GM18499 (cell line): ENCODE data around the gene DNAI4.

Experiments
- ATAC-seq: cut with Tn5 transposase; IDR thresholded peaks from one replicate; pipeline ENCODE4 v1.9.1; 2021; ENCODE audit warnings: moderate number of reproducible peaks; ENCODE audit not compliant: insufficient read depth, unreplicated experiment

Gene DNAI4

GRCh38 chr1:66773227-66773626 lies 151.4 kb downstream of the DNAI4 start:
- no peak for ATAC-seq

- ATAC-seq = no peak
Observed at GRCh38 chr1:66770694-66771093, 154.0 kb downstream of the DNAI4 start.

- ATAC-seq = no peak
Observed at GRCh38 chr1:66770240-66770639, 154.4 kb downstream of the DNAI4 start.

GRCh38 chr1:66769512-66770229 lies 155.0 kb downstream of the DNAI4 start:
- no peak for ATAC-seq

- ATAC-seq = no peak
Observed at GRCh38 chr1:66768965-66769364, 155.7 kb downstream of the DNAI4 start.

- no peak for ATAC-seq
Observed at GRCh38 chr1:66767626-66768025, 157.0 kb downstream of the DNAI4 start.

- no peak for ATAC-seq
Observed at GRCh38 chr1:66764994-66765578, 159.6 kb downstream of the DNAI4 start.
